Activated T-helper 1 cell treated with Interleukin-2 at 50 U/mL for 16 hours (primary cell): Measurements from ENCODE around the gene CDC6.

Source experiments
- DNase-seq: peaks from one replicate; pipeline ENCODE4 v3.0.0-alpha.2; 2020; ENCODE audit warnings: low read depth

CDC6 gene

DNA sequence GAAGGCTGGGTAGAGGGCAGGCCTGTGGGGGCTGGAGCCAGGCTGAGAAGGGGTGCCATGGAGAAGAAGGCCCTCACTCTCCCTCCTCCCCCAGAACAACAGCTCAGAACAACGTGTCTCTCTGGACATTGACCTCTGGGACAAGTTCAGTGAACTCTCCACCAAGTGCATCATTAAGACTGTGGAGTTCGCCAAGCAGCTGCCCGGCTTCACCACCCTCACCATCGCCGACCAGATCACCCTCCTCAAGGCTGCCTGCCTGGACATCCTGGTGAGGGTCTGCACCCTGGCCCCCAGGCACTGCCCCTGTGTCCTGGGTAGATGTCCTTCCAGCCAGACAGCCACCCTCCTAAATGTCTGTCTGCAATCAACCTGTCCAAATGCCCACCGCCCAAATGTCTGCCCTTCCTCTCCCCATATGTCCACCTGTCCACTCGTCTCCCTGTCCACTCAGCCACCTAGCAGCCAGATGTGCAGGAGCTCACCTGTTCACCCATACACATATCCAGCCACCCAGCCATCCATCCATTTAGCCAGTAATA is 64.6 kb downstream of the CDC6 start:
- no peak for DNase-seq

DNA sequence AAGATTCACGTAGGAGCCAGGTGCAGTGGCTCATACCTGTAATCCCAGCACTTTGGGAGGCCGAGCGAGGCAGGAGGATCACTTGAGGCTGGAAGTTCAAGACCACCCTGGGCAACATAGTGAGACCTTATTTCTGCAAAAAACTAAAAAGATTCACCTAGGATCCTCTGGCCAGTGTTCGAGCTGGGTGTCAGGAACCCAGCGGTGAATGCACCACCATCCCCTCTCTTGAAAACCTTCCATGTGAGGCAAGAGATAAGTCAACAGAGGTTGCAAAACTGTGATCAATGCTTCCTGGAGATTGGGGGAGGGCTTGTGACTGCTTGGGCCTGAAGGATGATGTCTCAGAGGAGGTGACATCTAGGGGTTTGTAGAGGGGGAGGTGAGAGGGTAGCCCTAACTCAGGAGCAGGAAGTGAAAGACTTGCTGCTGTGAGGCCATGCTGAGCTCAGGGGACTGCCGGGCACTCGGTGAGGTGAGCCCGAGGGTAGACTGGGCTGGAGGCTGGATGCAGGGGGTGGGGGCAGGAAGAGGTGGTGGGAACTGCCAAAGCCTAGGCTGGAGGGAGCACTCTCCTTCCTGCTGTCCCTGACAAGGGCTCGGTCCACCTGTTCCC is 65.2 kb downstream of the CDC6 start:
- DNase-seq, result no peak
